Measurements from ENCODE around the gene NFYA. TPM values are rescaled to one million over a fixed set of nuclear protein-coding genes. Genes with fewer than 3 reads are reported as not detected.

Gene NFYA
- total RNA-seq, 5 donors from 2014 or later (not counting 1 experiment from before 2014, with no cell fraction given) = 36.2 to 47.0 (median 42.2) TPM

- Histone ChIP-seq H3K4me3 (ENCODE audit: control insufficient read depth in 1 of 2, extremely low read depth in 1 of 2, low read length in 1 of 2) (no peak overlapping the region), H3K36me3 (ENCODE audit: control insufficient read depth in 2 of 2, extremely low read depth in 1 of 2, insufficient read depth in 1 of 2, low read length in 1 of 2) (peaks cover 0 to 21% of the 10 kb centered on the region in 2 donors), H3K27ac (ENCODE audit: low read length) (no peak overlapping the region), H3K9me3 (no peaks in the 10 kb centered on the region), H3K27me3 (replicated peaks in 1 of 2; ENCODE audit: control insufficient read depth in 2 of 2, extremely low read depth in 1 of 2, insufficient read depth in 2 of 2, low read length in 1 of 2) (no peaks in the 10 kb centered on the region), H3K4me1 (ENCODE audit: control insufficient read depth in 1 of 2, extremely low read depth in 1 of 2, insufficient read depth in 2 of 2, low read length in 2 of 2) (peaks cover 6 to 10% of the 10 kb centered on the region in 2 experiments)
- ChIA-PET CTCF (interaction anchor here (0.8 to 2.1 kb wide), 3 partner anchors 10 to 30 kb away, joined by 3 to 5 read pairs (median 3); no protein-coding TSS in a partner anchor), POLR2A (no interaction called here)
- Mint-ChIP-seq H3K4me1 (peaks cover 9 to 19% (median 15%) of the 10 kb centered on the region in 3 donors), H3K27ac (peak overlapping the region in 1 of 2 donors; percentile 55), H3K4me3 (no peak overlapping the region), H3K27me3 (no peaks in the 10 kb centered on the region), H3K36me3 (peaks cover 44% of the 10 kb centered on the region), H3K9me3 (no peaks in the 10 kb centered on the region)
- no peak for DNase-seq
- 82% methylated on average over 4 of the region's 6 CpGs for WGBS (ENCODE audit: insufficient coverage)
- ATAC-seq (replicated peaks in 1 of 4) = no peak
Measured at GRCh38 chr6:41056768-41057490, 15.8 kb upstream of the NFYA start.

DNA sequence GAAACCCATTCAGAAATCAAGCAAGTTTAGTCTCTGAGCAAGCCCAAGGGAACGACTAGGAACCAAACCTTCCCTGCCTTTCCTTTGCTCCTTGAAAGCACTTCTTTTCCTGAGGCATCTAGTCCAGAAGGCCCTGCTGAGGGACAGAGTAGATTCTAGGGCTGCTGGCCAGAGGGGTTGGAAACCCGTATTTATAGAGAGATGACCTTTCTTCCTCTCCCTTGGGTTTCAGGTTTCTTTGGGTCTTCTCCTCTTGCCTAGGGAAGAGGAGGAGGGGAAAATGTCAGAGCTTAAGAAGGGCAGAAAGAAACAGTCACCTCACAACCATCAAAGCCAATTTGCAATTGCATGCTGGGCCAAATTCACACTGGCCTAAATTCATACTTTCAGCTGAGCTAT, 14.0 kb upstream of the NFYA start:
- no peak overlapping the region for H3K4me3 Mint-ChIP-seq
- whole genome bisulfite sequencing (ENCODE audit: insufficient coverage) = no CpG with 5 or more reads among the region's 2 CpGs
- peaks cover 54% of the 10 kb centered on the region for H3K36me3 Mint-ChIP-seq
- H3K9me3 ChIP-seq = no peaks in the 10 kb centered on the region
- no peaks in the 10 kb centered on the region for H3K27me3 ChIP-seq (replicated peaks in 1 of 2; ENCODE audit: control insufficient read depth in 2 of 2, extremely low read depth in 1 of 2, insufficient read depth in 2 of 2, low read length in 1 of 2)
- no peak overlapping the region for H3K27ac ChIP-seq (ENCODE audit: low read length)
- ChIA-PET CTCF (interaction anchor here in 1 of 2 donors (0.5 to 1.0 kb wide), 3 partner anchors 9 to 21 kb away, joined by 3 to 5 read pairs (median 4); no protein-coding TSS in a partner anchor), POLR2A (interaction anchor here in 1 of 2 donors (0.6 kb wide), 1 partner anchor 709 kb away, joined by 4 read pairs; no protein-coding TSS in a partner anchor)
- no peaks in the 10 kb centered on the region for H3K9me3 Mint-ChIP-seq
- peaks cover 0 to 6% (median 0%) of the 10 kb centered on the region in 3 donors for H3K4me1 Mint-ChIP-seq
- no peak overlapping the region for H3K27ac Mint-ChIP-seq
- H3K4me3 ChIP-seq (ENCODE audit: control insufficient read depth in 1 of 2, extremely low read depth in 1 of 2, low read length in 1 of 2) = no peak overlapping the region
- no peaks in the 10 kb centered on the region for H3K4me1 ChIP-seq (ENCODE audit: control insufficient read depth in 1 of 2, extremely low read depth in 1 of 2, insufficient read depth in 2 of 2, low read length in 2 of 2)
- no peak for ATAC-seq (replicated peaks in 1 of 4)
- DNase-seq = no peak
- no peaks in the 10 kb centered on the region for H3K27me3 Mint-ChIP-seq
- H3K36me3 ChIP-seq (ENCODE audit: control insufficient read depth in 2 of 2, extremely low read depth in 1 of 2, insufficient read depth in 1 of 2, low read length in 1 of 2) = peaks cover 0 to 34% of the 10 kb centered on the region in 2 donors

- Histone ChIP-seq H3K27me3 (replicated peaks in 1 of 2; ENCODE audit: control insufficient read depth in 2 of 2, extremely low read depth in 1 of 2, insufficient read depth in 2 of 2, low read length in 1 of 2) (no peaks in the 10 kb centered on the region), H3K4me3 (ENCODE audit: control insufficient read depth in 1 of 2, extremely low read depth in 1 of 2, low read length in 1 of 2) (no peak overlapping the region), H3K4me1 (ENCODE audit: control insufficient read depth in 1 of 2, extremely low read depth in 1 of 2, insufficient read depth in 2 of 2, low read length in 2 of 2) (no peaks in the 10 kb centered on the region), H3K36me3 (ENCODE audit: control insufficient read depth in 2 of 2, extremely low read depth in 1 of 2, insufficient read depth in 1 of 2, low read length in 1 of 2) (peaks cover 3 to 41% of the 10 kb centered on the region in 2 donors), H3K27ac (ENCODE audit: low read length) (no peak overlapping the region), H3K9me3 (no peaks in the 10 kb centered on the region)
- ChIA-PET CTCF (interaction anchor here in 1 of 2 donors (1.0 kb wide), 1 partner anchor 22 kb away, joined by 4 read pairs; no protein-coding TSS in a partner anchor), POLR2A (no interaction called here)
- WGBS (ENCODE audit: insufficient coverage) = no CpG with 5 or more reads among the region's 1 CpG
- no peak overlapping the region for H3K27ac Mint-ChIP-seq
- ATAC-seq (replicated peaks in 1 of 4) (no peak), DNase-seq (no peak)
- H3K9me3 Mint-ChIP-seq = no peaks in the 10 kb centered on the region
- no peaks in the 10 kb centered on the region for H3K27me3 Mint-ChIP-seq
- peaks cover 0 to 6% (median 0%) of the 10 kb centered on the region in 3 donors for H3K4me1 Mint-ChIP-seq
- H3K4me3 Mint-ChIP-seq = no peak overlapping the region
- peaks cover 53% of the 10 kb centered on the region for H3K36me3 Mint-ChIP-seq
Measured at GRCh38 chr6:41059556-41059955, 13.2 kb upstream of the NFYA start.

GRCh38 chr6:41061196-41061726, 11.5 kb upstream of the NFYA start:
- Histone ChIP-seq H3K4me1 (ENCODE audit: control insufficient read depth in 1 of 2, extremely low read depth in 1 of 2, insufficient read depth in 2 of 2, low read length in 2 of 2) (no peaks in the 10 kb centered on the region), H3K27me3 (replicated peaks in 1 of 2; ENCODE audit: control insufficient read depth in 2 of 2, extremely low read depth in 1 of 2, insufficient read depth in 2 of 2, low read length in 1 of 2) (no peaks in the 10 kb centered on the region), H3K27ac (ENCODE audit: low read length) (no peak overlapping the region), H3K36me3 (ENCODE audit: control insufficient read depth in 2 of 2, extremely low read depth in 1 of 2, insufficient read depth in 1 of 2, low read length in 1 of 2) (peaks cover 3 to 55% of the 10 kb centered on the region in 2 donors), H3K9me3 (no peaks in the 10 kb centered on the region), H3K4me3 (ENCODE audit: control insufficient read depth in 1 of 2, extremely low read depth in 1 of 2, low read length in 1 of 2) (no peak overlapping the region)
- Mint-ChIP-seq H3K27ac (no peak overlapping the region), H3K9me3 (no peaks in the 10 kb centered on the region), H3K27me3 (no peaks in the 10 kb centered on the region), H3K4me1 (peaks cover 0 to 6% (median 1%) of the 10 kb centered on the region in 3 donors), H3K36me3 (peaks cover 60% of the 10 kb centered on the region), H3K4me3 (no peak overlapping the region)
- no peak for DNase-seq
- POLR2A ChIA-PET = no interaction called here
- WGBS (ENCODE audit: insufficient coverage) = 95% methylated on average over 12 of the region's 13 CpGs
- CTCF ChIA-PET = no interaction called here
- ATAC-seq (replicated peaks in 1 of 4) = no peak

DNA sequence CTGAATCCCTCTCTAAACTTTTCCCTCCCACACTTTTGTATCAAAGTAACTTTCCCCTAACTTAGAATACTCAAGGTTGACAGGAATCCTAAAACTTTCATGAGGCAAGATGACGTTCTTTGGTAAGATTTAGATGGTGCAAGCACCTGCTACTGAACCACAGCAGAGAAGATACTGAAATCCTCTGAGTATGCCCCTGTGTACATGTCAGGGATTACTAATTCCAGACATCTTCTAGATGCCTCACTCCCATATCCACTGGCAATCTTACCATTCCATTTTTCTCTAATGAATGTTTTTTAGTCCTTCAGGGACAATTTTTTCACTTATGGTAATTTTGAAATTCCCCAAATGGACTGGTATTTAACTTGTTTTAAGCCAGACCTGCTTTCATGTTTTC, 10.7 kb upstream of the NFYA start:
- Histone ChIP-seq H3K27me3 (replicated peaks in 1 of 2; ENCODE audit: control insufficient read depth in 2 of 2, extremely low read depth in 1 of 2, insufficient read depth in 2 of 2, low read length in 1 of 2) (no peaks in the 10 kb centered on the region), H3K9me3 (no peaks in the 10 kb centered on the region), H3K4me1 (ENCODE audit: control insufficient read depth in 1 of 2, extremely low read depth in 1 of 2, insufficient read depth in 2 of 2, low read length in 2 of 2) (no peaks in the 10 kb centered on the region), H3K4me3 (ENCODE audit: control insufficient read depth in 1 of 2, extremely low read depth in 1 of 2, low read length in 1 of 2) (no peak overlapping the region), H3K36me3 (ENCODE audit: control insufficient read depth in 2 of 2, extremely low read depth in 1 of 2, insufficient read depth in 1 of 2, low read length in 1 of 2) (peaks cover 3 to 49% of the 10 kb centered on the region in 2 donors), H3K27ac (ENCODE audit: low read length) (no peak overlapping the region)
- POLR2A ChIA-PET = no interaction called here
- H3K27me3 Mint-ChIP-seq = no peaks in the 10 kb centered on the region
- no peak overlapping the region for H3K4me3 Mint-ChIP-seq
- H3K9me3 Mint-ChIP-seq = no peaks in the 10 kb centered on the region
- DNase-seq (no peak), ATAC-seq (replicated peaks in 1 of 4) (no peak)
- H3K36me3 Mint-ChIP-seq = peaks cover 63% of the 10 kb centered on the region
- H3K4me1 Mint-ChIP-seq = peaks cover 7 to 12% (median 7%) of the 10 kb centered on the region in 3 donors
- CTCF ChIA-PET = no interaction called here
- no peak overlapping the region for H3K27ac Mint-ChIP-seq
- 100% methylated on average over 1 of the region's 1 CpG for WGBS (ENCODE audit: insufficient coverage)

GRCh38 chr6:41063884-41064285, 8.9 kb upstream of the NFYA start:
- Histone ChIP-seq H3K4me1 (ENCODE audit: control insufficient read depth in 1 of 2, extremely low read depth in 1 of 2, insufficient read depth in 2 of 2, low read length in 2 of 2) (no peaks in the 10 kb centered on the region), H3K27me3 (replicated peaks in 1 of 2; ENCODE audit: control insufficient read depth in 2 of 2, extremely low read depth in 1 of 2, insufficient read depth in 2 of 2, low read length in 1 of 2) (no peaks in the 10 kb centered on the region), H3K9me3 (no peaks in the 10 kb centered on the region), H3K4me3 (ENCODE audit: control insufficient read depth in 1 of 2, extremely low read depth in 1 of 2, low read length in 1 of 2) (no peak overlapping the region), H3K27ac (ENCODE audit: low read length) (no peak overlapping the region), H3K36me3 (ENCODE audit: control insufficient read depth in 2 of 2, extremely low read depth in 1 of 2, insufficient read depth in 1 of 2, low read length in 1 of 2) (peaks cover 3 to 67% of the 10 kb centered on the region in 2 donors)
- H3K27ac Mint-ChIP-seq = no peak overlapping the region
- ATAC-seq (replicated peaks in 1 of 4) (no peak), DNase-seq (no peak)
- ChIA-PET CTCF (no interaction called here), POLR2A (no interaction called here)
- H3K4me3 Mint-ChIP-seq = no peak overlapping the region
- no peaks in the 10 kb centered on the region for H3K9me3 Mint-ChIP-seq
- WGBS (ENCODE audit: insufficient coverage) = 100% methylated on average over 1 of the region's 2 CpGs
- peaks cover 8 to 11% (median 10%) of the 10 kb centered on the region in 3 donors for H3K4me1 Mint-ChIP-seq
- H3K36me3 Mint-ChIP-seq = peaks cover 62% of the 10 kb centered on the region
- H3K27me3 Mint-ChIP-seq = no peaks in the 10 kb centered on the region

Measured in T-cell (primary cell).